Activated CD4-positive, alpha-beta memory T cell treated with anti-CD3 and anti-CD28 coated beads, Interleukin-2, amount 10 ng/mL, durations not matched to agents 7 days and 5 days (primary cell): ENCODE measurements around the gene AHCTF1. TPM values are rescaled to one million over a fixed set of nuclear protein-coding genes. Genes with fewer than 3 reads are reported as not detected.

Experiments used
- CTCF ChIA-PET: fragments of 350-600 bp; sonication (Branson Sonifier 250); formaldehyde crosslinking; loops from one replicate; lab custom pipeline; 2021; ENCODE audit warnings: antibody characterized with exemption, inconsistent platforms; lab: Charles Lee
- POLR2A ChIA-PET: fragments of 350-600 bp; sonication (Branson Sonifier 250); formaldehyde crosslinking; loops from one replicate; lab custom pipeline; 2021; ENCODE audit warnings: antibody characterized with exemption; lab: Charles Lee
- DNase-seq: peaks from one replicate; pipeline ENCODE4 v3.0.0-alpha.2; 2020
- H3K27ac Mint-ChIP-seq: one replicate; pipeline ENCODE4 v1.8.0; 2021; ENCODE audit warnings: mild to moderate bottlenecking, mixed read lengths
- H3K27me3 Mint-ChIP-seq: one replicate; pipeline ENCODE4 v1.8.0; 2021; ENCODE audit warnings: mixed read lengths
- H3K36me3 Mint-ChIP-seq: one replicate; pipeline ENCODE4 v1.8.0; 2021; ENCODE audit warnings: low read depth, mixed read lengths
- H3K4me1 Mint-ChIP-seq: one replicate; pipeline ENCODE4 v1.8.0; 2021; ENCODE audit warnings: mixed read lengths
- H3K4me3 Mint-ChIP-seq: one replicate; pipeline ENCODE4 v1.8.0; 2021; ENCODE audit warnings: mild to moderate bottlenecking, mixed read lengths
- H3K9me3 Mint-ChIP-seq: one replicate; pipeline ENCODE4 v1.8.0; 2021; ENCODE audit warnings: mixed read lengths
- total RNA-seq, 2 experiments: library from RNA; stranded (reverse); gene quantifications; one replicate each; pipeline ENCODE4 v1.2.3, GENCODE V29; 2021

Gene AHCTF1
- total RNA-seq, 2 experiments from 2014 or later, result 26.9 to 27.8 TPM

- Mint-ChIP-seq H3K4me3 (no peak overlapping the region), H3K36me3 (no peaks in the 10 kb centered on the region), H3K27ac (no peak overlapping the region), H3K4me1 (no peaks in the 10 kb centered on the region), H3K9me3 (no peaks in the 10 kb centered on the region), H3K27me3 (no peaks in the 10 kb centered on the region)
- no peak for DNase-seq
- ChIA-PET POLR2A (no interaction called here), CTCF (no interaction called here)
Measured at GRCh38 chr1:246798107-246798506, 133.6 kb downstream of the AHCTF1 start.

DNA sequence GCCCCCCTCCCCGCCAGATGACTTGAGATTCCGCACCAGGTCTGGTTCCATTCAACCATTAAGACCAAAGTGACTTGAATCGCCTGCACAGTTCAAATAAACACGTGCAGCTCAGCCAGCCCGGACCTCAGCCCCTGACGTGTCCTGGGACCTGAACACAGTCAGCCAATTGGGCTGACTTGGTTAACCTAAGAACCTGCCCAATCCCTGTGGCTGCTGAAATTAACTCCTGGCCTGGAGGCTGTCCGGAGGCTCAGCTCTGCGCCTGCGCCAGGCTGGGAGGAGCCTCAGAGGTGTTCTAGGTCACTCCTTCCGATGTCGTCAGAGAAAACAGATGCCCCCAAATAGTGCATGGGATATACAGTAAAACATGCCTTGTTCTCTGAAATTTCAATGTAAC lies 134.2 kb downstream of the AHCTF1 start:
- H3K4me3 Mint-ChIP-seq, result no peak overlapping the region
- H3K27me3 Mint-ChIP-seq, result no peaks in the 10 kb centered on the region
- DNase-seq, result no peak
- H3K27ac Mint-ChIP-seq, result no peak overlapping the region
- H3K9me3 Mint-ChIP-seq, result no peaks in the 10 kb centered on the region
- ChIA-PET POLR2A (no interaction called here), CTCF (no interaction called here)
- no peaks in the 10 kb centered on the region for H3K4me1 Mint-ChIP-seq
- no peaks in the 10 kb centered on the region for H3K36me3 Mint-ChIP-seq

DNA sequence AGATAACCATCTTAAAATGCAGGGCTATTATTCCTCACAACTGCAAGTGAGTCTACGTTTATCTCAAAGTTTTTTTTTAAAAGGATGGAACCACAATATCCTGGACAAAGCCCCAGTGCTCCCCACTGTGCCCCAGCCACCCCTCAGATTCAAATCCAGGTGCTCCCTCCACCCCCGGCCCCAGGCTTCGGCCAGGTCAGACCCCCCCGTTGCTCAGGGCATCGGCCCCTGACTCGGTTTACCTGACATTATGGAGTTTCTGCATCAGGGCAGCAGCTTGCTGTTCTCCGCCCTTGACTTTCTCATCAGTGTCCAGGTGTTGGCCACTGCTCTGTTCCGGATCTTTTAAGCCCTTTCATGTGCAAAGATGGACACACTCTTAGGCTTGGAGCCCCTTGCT lies 134.6 kb downstream of the AHCTF1 start:
- CTCF ChIA-PET, result no interaction called here
- no peaks in the 10 kb centered on the region for H3K4me1 Mint-ChIP-seq
- no peak for DNase-seq
- H3K4me3 Mint-ChIP-seq, result no peak overlapping the region
- no peak overlapping the region for H3K27ac Mint-ChIP-seq
- H3K27me3 Mint-ChIP-seq, result no peaks in the 10 kb centered on the region
- no peaks in the 10 kb centered on the region for H3K9me3 Mint-ChIP-seq
- POLR2A ChIA-PET, result no interaction called here
- H3K36me3 Mint-ChIP-seq, result no peaks in the 10 kb centered on the region

DNA sequence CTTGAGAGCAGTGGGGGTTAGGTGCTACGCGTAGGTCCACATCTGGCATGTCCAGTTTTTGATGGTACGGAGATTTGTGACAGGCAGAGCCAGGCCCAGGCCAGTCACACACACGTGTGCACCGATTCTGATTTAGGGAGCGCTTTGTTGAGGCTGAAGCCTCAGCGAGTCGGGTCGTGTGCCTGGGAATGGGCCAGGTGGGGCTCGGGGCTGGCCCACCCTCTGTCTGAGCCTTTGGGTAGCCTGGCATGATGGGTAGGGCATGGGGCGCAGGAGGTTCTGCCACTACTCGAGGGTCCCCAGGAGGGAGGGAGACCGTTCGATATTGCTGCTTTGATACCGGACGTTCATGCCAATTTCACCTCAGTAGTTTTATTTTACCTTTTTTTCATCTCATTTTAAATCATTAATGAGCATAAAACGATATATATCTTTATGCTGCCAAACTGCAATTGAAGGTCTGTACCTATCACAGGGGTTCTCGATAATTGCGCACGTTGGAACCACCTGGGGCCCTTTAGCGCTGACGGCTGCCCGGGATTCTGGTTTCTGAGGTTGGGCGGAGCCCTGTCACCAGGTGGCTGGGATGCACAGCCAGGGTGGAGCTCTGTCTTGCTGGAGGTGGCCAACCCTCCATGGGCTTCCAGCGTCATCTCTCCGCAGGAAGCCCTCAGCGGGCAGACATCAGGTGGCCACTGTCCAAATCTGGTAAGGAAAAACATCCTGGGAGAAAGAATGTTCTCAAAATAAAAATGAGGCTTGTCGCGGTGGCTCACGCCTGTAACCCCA lies 135.6 kb downstream of the AHCTF1 start:
- no peak for DNase-seq
- Mint-ChIP-seq H3K27me3 (no peaks in the 10 kb centered on the region), H3K9me3 (no peaks in the 10 kb centered on the region), H3K4me3 (no peak overlapping the region), H3K27ac (no peak overlapping the region), H3K4me1 (no peaks in the 10 kb centered on the region), H3K36me3 (no peaks in the 10 kb centered on the region)
- ChIA-PET CTCF (no interaction called here), POLR2A (no interaction called here)

DNA sequence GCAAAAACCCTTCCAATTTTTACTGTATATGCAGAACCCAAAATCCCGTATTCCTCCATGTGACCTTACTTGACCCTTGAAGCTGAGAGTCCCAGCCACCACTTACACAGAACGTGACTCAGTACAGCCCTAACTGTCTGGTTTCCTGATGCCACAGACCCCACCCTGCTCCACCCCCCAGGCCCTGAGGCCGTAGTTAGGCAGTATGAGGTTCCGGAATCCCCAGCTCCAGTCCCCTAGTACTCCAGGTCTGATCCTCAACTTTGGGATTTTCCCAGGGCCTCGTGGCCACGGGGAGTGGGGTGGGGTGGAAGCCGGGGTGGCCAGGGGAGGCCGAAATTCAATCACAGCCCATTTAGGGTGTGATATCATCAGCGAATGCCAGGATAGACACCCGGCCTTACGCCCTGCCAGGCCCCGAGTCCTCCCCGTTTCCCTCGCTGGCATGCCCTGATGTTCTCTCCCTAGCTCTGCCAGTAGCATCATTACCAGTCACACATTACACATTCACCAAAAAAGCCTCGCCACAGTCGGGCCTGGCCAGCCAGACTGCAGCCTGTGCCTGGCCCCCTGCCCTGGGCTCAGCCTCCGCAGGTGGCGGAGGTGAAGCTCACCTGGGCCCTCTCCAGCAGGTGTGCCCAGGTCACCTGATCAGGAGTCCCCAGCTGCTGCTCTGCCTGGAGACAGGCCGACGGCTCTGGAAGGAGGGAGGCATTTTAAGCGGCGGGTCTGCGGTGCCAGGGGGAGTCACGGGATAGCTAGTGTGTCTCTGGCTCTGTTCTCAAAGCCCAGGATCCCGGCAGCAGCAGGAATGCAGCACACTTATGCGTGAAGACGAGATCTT lies 136.7 kb downstream of the AHCTF1 start:
- Mint-ChIP-seq H3K4me3 (no peak overlapping the region), H3K4me1 (no peaks in the 10 kb centered on the region), H3K27me3 (no peaks in the 10 kb centered on the region), H3K27ac (no peak overlapping the region), H3K9me3 (no peaks in the 10 kb centered on the region), H3K36me3 (no peaks in the 10 kb centered on the region)
- ChIA-PET POLR2A (no interaction called here), CTCF (no interaction called here)
- DNase-seq, result no peak

GRCh38 chr1:246794048-246794827 lies 137.5 kb downstream of the AHCTF1 start:
- CTCF ChIA-PET, result no interaction called here
- no peak overlapping the region for H3K4me3 Mint-ChIP-seq

DNA sequence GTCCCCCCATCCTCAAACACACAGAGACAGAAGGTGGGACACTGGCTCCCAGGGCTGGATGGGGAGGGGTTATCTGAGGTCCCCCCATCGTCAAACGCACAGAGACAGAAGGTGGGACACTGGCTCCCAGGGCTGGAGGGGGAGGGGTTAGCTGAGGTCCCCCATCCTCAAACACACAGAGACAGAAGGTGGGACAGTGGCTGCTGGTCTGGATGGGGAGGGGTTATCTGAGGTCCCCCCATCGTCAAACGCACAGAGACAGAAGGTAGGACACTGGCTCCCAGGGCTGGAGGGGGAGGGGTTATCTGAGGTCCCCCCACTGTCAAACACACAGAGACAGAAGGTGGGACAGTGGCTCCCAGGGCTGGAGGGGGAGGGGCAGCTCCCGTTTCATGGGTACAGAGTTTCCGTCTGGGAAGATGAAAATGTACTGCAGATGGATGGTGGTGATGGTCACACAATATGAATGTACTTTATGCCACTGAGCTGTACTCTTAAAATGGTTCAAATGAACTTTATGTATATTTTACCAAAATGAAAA lies 138.3 kb downstream of the AHCTF1 start:
- POLR2A ChIA-PET, result no interaction called here
- no peak for DNase-seq
- no peak overlapping the region for H3K4me3 Mint-ChIP-seq

More at GRCh38 chr1:246794048-246794827, 137.5 kb downstream of the AHCTF1 start:
- Mint-ChIP-seq H3K27ac (no peak overlapping the region), H3K4me1 (no peaks in the 10 kb centered on the region), H3K9me3 (no peaks in the 10 kb centered on the region), H3K27me3 (no peaks in the 10 kb centered on the region), H3K36me3 (no peaks in the 10 kb centered on the region)
- no peak for DNase-seq
- POLR2A ChIA-PET, result no interaction called here

DNA sequence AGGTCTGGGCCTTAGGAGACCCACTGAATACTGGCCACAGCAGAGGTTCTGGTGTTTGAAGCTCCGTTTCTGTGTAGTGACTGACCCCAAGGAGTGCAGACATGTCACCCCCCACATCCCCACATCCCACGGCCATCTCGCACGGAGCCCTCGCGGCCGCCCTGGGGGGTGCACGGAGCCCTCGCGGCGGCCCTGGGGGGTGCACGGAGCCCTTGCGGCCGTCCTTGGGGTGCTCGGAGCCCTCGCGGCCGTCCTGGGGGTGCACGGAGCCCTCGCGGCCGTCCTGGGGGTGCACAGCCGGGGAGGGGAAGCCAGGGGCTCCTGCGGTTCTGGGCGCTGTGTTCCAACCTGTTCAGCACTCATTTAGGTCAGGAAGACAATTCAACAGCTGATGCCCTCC lies 139.1 kb downstream of the AHCTF1 start:
- H3K36me3 Mint-ChIP-seq, result no peaks in the 10 kb centered on the region
- ChIA-PET CTCF (no interaction called here), POLR2A (no interaction called here)
- no peak overlapping the region for H3K4me3 Mint-ChIP-seq
- no peaks in the 10 kb centered on the region for H3K9me3 Mint-ChIP-seq
- no peaks in the 10 kb centered on the region for H3K27me3 Mint-ChIP-seq
- DNase-seq, result no peak
- no peak overlapping the region for H3K27ac Mint-ChIP-seq
- no peaks in the 10 kb centered on the region for H3K4me1 Mint-ChIP-seq

More for the DNA sequence above, 138.3 kb downstream of the AHCTF1 start:
- Mint-ChIP-seq H3K4me1 (no peaks in the 10 kb centered on the region), H3K9me3 (no peaks in the 10 kb centered on the region), H3K36me3 (no peaks in the 10 kb centered on the region), H3K27me3 (no peaks in the 10 kb centered on the region), H3K27ac (no peak overlapping the region)
- CTCF ChIA-PET, result no interaction called here

DNA sequence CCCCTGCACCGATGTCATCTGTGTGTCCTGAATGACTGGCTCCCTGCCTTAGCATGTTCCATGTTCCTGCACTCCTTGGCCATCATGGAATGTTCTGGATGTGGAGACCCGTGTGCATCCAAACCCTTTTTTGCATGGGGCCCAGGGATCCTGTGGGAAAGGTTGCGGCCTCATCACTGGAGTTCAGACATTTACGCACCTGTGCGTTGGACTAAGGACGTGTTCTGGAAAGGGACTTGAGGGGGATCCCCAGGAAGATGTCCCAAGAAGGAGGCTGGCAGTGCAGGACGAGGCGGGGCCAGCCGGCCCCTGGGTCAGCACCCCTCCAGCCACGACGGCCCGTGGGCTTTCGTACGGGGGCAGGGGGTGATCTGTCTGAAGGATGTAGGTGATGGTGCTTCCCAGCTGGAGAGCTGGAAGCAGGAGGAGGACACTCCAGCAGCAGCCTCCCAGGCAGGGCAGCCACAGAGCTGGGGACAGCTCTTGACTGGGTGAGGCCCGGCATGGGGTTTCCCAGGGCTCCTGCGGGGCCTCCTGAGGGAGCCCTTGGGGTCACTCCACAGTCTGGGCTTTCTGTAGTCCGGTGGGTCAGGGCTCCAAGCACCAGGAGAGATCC lies 140.3 kb downstream of the AHCTF1 start:
- H3K27ac Mint-ChIP-seq, result no peak overlapping the region
- DNase-seq, result no peak
- H3K9me3 Mint-ChIP-seq, result peaks cover under 1% of the 10 kb centered on the region
- H3K36me3 Mint-ChIP-seq, result peaks cover under 1% of the 10 kb centered on the region
- no peaks in the 10 kb centered on the region for H3K4me1 Mint-ChIP-seq
- no peaks in the 10 kb centered on the region for H3K27me3 Mint-ChIP-seq
- POLR2A ChIA-PET, result no interaction called here
- CTCF ChIA-PET, result no interaction called here
- no peak overlapping the region for H3K4me3 Mint-ChIP-seq

GRCh38 chr1:246790833-246791232 lies 140.9 kb downstream of the AHCTF1 start:
- H3K27me3 Mint-ChIP-seq, result no peaks in the 10 kb centered on the region
- H3K9me3 Mint-ChIP-seq, result peaks cover 5% of the 10 kb centered on the region
- H3K36me3 Mint-ChIP-seq, result peaks cover 2% of the 10 kb centered on the region
- H3K4me1 Mint-ChIP-seq, result no peaks in the 10 kb centered on the region
- no peak for DNase-seq
- CTCF ChIA-PET, result no interaction called here
- no peak overlapping the region for H3K27ac Mint-ChIP-seq
- H3K4me3 Mint-ChIP-seq, result no peak overlapping the region
- POLR2A ChIA-PET, result no interaction called here

- ChIA-PET CTCF (no interaction called here), POLR2A (no interaction called here)
- no peaks in the 10 kb centered on the region for H3K27me3 Mint-ChIP-seq
- H3K36me3 Mint-ChIP-seq, result peaks cover 2% of the 10 kb centered on the region
- H3K9me3 Mint-ChIP-seq, result peaks cover 9% of the 10 kb centered on the region
- no peak overlapping the region for H3K4me3 Mint-ChIP-seq
- no peaks in the 10 kb centered on the region for H3K4me1 Mint-ChIP-seq
- DNase-seq, result no peak
- no peak overlapping the region for H3K27ac Mint-ChIP-seq
Measured at GRCh38 chr1:246790364-246790763, 141.4 kb downstream of the AHCTF1 start.

- peaks cover 2% of the 10 kb centered on the region for H3K36me3 Mint-ChIP-seq
- CTCF ChIA-PET, result no interaction called here
- no peak overlapping the region for H3K27ac Mint-ChIP-seq
- no peaks in the 10 kb centered on the region for H3K27me3 Mint-ChIP-seq
- H3K4me1 Mint-ChIP-seq, result peaks cover 2% of the 10 kb centered on the region
- no peak for DNase-seq
- H3K9me3 Mint-ChIP-seq, result peaks cover 13% of the 10 kb centered on the region
- H3K4me3 Mint-ChIP-seq, result no peak overlapping the region
- POLR2A ChIA-PET, result no interaction called here
Measured at GRCh38 chr1:246789454-246790339, 142.1 kb downstream of the AHCTF1 start.
